GM19025 (cell line): ENCODE data around the gene NRCAM.
"Not testable (repeated sequence)": the region's sequence is repeated elsewhere in the genome, so short reads cannot be mapped to it uniquely, and the experiment has no call there.

Source experiments
- ATAC-seq: cut with Tn5 transposase; IDR thresholded peaks from one replicate; pipeline ENCODE4 v1.9.1; 2021; ENCODE audit warnings: mild to moderate bottlenecking, low read depth, moderate library complexity; ENCODE audit not compliant: unreplicated experiment

NRCAM gene

GRCh38 chr7:108289852-108290251 lies 166.4 kb downstream of the NRCAM start:
- no peak for ATAC-seq

- no peak for ATAC-seq
These were observed 168.4 kb downstream of the NRCAM start for GRCh38 chr7:108287857-108288256.

- ATAC-seq = no peak
These were observed 169.8 kb downstream of the NRCAM start for GRCh38 chr7:108286290-108286904.

- ATAC-seq = no peak
These were observed 170.5 kb downstream of the NRCAM start for GRCh38 chr7:108285778-108286177.

- ATAC-seq = no peak
These were observed 171.2 kb downstream of the NRCAM start for GRCh38 chr7:108285003-108285368.

GRCh38 chr7:108284349-108285002 lies 171.8 kb downstream of the NRCAM start:
- peak; percentile 49 for ATAC-seq

- no peak for ATAC-seq
These were observed 173.0 kb downstream of the NRCAM start for GRCh38 chr7:108283252-108283651.

- ATAC-seq = no peak
These were observed 173.7 kb downstream of the NRCAM start for GRCh38 chr7:108282427-108282996.

GRCh38 chr7:108280136-108280535 lies 176.1 kb downstream of the NRCAM start:
- no peak for ATAC-seq

- ATAC-seq = no peak
These were observed 177.5 kb downstream of the NRCAM start for GRCh38 chr7:108278776-108279175.

GRCh38 chr7:108278281-108278680 lies 178.0 kb downstream of the NRCAM start:
- ATAC-seq = no peak

- not testable (repeated sequence) for ATAC-seq
These were observed 181.8 kb downstream of the NRCAM start for GRCh38 chr7:108274447-108274846.

- ATAC-seq = not testable (repeated sequence)
These were observed 183.3 kb downstream of the NRCAM start for GRCh38 chr7:108272891-108273290.

- no peak for ATAC-seq
These were observed 185.7 kb downstream of the NRCAM start for GRCh38 chr7:108270385-108271015.

GRCh38 chr7:108268200-108268820 lies 187.9 kb downstream of the NRCAM start:
- ATAC-seq = no peak

- no peak for ATAC-seq
These were observed 188.6 kb downstream of the NRCAM start for GRCh38 chr7:108267615-108268014.

- no peak for ATAC-seq
These were observed 189.7 kb downstream of the NRCAM start for GRCh38 chr7:108266491-108266890.

GRCh38 chr7:108266035-108266434 lies 190.2 kb downstream of the NRCAM start:
- no peak for ATAC-seq

GRCh38 chr7:108265007-108265406 lies 191.2 kb downstream of the NRCAM start:
- ATAC-seq = no peak

GRCh38 chr7:108263425-108263824 lies 192.8 kb downstream of the NRCAM start:
- ATAC-seq = no peak

- ATAC-seq = no peak
These were observed 194.5 kb downstream of the NRCAM start for GRCh38 chr7:108261560-108262255.
